Activated CD4-positive, CD25-positive, alpha-beta regulatory T cell treated with anti-CD3 and anti-CD28 coated beads, Interleukin-2, amount 50 U/mL, for 72 hours (primary cell): ENCODE measurements around the gene SLC6A18.

Experiments
- DNase-seq: peaks from one replicate; pipeline ENCODE4 v3.0.0; 2021

SLC6A18 gene

DNA sequence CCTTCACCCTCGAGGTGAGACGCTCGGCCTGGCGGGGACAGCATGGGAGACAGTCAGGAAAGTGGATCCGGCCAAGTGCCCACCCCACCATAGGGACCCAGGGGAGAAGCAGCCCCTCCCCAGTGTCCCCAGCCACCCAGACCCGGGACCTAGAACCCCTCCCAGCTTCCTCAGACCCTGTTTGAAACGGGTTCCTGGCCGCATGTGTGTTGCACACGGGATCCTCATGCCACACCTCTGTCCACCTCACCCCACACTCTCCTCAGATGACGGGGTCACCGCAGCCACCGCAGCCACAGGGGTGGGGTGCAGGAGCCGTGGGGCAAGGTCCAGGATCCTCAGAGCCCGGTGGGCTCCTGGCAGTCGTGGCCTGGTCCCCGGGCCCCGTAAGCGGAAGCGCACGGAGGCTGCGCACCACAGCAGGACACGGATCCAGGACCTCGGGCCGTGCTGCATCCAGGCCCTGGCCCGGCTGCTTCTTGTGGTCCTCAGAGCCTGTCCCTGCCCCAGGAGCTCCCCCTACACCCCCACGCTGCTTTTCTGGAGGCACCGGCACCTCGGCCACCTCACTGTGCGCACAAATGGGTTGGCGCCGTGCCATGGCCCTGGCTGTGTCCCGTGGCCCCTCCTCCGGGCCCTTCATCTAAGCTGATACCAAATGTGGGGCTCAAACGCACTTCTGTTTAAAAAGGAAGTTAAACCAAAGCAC, 54.4 kb downstream of the SLC6A18 start:
- no peak for DNase-seq

DNA sequence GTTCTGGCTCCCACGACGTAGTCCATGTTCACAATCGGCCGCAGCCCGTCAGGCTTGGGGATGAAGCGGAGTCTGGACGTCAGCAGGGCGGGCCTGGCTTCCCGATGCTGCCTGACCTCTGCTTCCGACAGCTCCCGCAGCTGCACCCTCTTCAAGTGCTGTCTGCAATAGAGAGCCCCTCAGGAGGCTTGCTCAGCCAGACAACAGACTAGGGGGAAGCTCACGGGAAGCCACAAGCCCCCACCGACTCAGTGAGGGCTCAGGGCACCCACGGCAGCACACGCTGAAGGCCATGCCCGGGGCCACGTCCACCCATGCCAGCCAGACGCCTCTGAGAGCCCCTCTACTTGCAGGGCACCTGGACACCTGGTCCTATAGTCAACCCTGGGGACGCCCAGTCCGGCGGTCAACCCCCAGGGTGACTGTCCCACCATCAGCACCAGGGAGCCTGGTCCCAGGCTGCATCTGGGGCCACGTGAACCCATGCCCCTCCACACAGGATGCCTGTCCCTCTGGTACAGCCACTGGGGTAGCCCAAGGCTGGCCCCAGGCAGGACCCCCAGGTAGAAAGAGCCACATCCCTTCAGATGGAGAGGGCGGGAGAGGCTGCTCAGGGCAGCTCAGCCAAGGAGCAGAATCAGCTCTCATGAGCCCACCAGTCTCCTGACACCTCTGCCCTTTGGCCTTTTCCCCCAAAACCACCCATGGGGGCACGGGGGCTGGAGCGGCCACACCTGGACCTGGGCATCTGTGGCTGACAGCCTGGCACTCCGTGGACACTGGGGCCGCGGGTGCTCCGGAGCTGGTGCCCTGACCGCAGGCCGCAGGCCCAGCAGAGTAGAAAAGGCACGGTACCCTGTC, 55.2 kb downstream of the SLC6A18 start:
- DNase-seq, result no peak

DNA sequence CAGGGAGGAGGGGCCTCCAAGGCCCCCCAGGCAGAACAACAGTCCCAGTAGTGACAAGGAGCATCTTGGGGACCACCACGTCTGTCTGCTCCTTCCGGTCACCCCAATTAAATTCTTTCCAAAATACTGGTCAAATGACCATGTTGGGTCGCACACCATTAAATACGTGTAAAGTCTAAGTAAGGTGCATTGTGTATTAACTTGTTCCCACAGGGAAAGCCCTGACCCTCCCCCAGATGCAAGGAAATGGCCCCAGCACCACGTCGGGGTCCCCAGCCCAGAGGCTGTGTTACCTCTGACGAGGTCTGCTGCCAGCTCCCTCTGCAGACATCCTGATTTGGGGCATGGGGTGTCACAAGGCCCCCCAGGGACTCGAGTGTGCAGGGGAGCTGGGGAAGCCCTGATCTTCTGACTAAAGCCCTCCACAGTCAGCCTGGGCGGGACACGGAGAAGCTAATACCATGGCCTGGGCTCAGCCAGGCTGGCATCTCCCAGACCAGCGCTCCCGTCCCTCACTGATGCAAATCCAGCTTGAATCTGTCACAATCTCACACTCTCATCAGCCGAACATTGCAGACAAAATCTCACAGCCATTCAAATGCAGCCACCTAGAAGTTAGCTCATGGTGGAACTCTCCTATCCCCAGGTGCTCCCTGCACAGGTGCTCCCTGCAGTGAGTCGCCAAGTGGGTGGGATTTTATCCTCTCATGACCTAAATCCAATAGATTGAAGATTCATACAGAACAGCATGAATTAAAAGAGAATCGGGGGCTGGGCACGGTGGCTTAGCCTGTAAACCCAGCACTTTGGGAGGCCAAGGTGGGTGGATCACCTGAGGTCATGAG, 56.1 kb downstream of the SLC6A18 start:
- no peak for DNase-seq

DNA sequence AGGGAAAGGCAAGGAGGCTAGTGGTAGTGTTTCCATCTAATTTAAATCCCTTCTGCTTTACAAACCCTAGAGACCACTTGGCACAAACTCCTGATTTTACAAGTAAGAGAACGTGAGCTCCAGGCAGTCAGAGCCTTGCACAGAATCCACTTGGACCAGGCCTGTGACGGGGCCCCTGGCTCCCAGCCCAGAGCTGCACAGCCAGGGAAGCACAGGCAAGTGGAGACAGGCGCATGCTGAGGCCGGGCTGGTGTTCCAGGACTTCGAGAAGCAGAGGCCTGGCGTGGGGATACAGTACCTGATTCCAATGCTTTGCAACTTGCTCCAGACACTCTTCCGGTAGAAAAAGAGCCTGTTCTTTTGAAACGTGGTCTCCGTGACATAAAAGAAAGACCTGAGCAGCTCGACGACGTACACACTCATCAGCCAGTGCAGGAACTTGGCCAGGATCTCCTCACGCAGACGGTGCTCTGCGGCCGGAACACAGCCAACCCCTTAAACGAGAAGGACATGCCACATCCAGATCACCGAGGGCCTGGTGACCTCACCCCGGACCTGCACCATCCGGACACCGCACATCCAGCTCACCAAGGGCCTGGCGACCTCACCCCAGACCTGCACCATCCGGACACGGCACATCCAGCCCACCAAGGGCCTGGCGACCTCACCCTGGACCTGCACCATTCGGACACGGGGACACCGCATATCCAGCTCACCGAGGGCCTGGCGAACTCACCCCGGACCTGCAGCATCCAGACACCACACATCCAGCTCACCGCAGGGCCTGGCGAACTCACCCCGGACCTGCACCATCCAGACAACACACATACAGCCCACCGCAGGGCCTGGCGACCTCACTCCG, 57.2 kb downstream of the SLC6A18 start:
- no peak for DNase-seq

DNA sequence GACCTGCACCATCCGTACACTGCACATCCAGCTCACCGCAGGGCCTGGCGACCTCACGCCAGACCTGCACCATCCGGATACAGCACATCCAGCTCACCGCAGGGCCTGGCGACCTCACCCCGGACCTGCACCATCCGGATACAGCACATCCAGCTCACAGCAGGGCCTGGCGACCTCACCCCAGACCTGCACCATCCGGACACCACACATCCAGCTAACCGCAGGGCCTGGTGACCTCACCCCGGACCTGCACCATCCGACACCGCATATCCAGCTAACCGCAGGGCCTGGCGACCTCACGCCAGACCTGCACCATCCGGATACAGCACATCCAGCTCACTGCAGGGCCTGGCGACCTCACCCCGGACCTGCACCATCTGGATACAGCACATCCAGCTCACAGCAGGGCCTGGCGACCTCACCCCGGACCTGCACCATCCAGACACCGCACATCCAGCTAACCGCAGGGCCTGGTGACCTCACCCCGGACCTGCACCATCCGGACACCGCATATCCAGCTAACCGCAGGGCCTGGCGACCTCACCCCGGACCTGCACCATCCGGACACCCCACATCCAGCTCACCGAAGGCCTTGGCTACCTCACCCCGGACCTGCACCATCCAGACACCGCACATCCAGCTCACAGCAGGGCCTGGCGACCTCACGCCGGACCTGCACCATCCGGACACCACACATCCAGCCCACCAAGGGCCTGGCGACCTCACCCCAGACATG, 58.0 kb downstream of the SLC6A18 start:
- peak; percentile 8 for DNase-seq

DNA sequence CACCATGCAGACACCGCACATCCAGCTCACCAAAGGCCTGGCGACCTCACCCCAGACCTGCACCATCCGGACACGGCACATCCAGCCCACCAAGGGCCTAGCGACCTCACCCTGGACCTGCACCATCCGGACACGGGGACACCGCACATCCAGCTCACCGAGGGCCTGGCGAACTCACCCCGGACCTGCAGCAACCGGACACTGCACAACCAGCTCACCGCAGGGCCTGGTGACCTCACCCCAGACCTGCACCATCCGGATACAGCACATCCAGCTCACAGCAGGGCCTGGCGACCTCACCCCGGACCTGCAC, 58.5 kb downstream of the SLC6A18 start:
- peak; percentile 14 for DNase-seq

DNA sequence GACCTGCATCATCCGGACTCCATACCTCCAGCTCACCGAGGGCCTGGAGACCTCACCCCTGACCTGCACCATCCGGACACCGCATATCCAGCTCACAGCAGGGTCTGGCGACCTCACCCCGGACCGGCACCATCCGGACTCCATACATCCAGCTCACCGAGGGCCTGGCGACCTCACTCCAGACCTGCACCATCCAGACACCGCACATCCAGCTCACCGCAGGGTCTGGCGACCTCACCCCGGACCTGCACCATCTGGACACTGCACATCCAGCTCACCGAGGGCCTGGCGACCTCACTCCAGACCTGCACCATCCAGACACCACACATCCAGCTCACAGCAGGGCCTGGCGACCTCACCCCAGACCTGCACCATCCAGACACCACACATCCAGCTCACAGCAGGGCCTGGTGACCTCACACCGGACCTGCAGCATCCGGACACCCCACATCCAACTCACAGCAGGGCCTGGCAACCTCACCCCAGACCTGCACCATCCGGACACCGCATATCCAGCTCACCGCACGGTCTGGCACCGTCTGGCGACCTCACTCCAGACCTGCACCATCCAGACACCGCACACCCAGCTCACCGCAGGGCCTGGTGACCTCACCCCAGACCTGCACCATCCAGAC, 59.3 kb downstream of the SLC6A18 start:
- DNase-seq, result peak; percentile 7

DNA sequence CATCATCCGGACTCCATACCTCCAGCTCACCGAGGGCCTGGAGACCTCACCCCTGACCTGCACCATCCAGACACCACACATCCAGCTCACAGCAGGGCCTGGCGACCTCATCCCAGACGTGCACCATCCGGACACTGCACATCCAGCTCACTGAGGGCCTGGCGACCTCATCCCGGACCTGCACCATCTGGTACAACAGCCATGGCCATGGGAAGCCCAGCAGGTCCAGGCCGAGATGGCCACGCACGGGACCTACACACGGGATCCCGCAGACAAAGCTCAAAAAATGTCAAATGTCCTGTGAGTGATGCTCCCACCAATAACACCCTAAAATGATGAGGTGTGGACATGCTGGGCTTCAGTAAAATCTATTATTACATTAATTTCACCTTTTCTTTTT, 60.0 kb downstream of the SLC6A18 start:
- DNase-seq, result peak; percentile 20

DNA sequence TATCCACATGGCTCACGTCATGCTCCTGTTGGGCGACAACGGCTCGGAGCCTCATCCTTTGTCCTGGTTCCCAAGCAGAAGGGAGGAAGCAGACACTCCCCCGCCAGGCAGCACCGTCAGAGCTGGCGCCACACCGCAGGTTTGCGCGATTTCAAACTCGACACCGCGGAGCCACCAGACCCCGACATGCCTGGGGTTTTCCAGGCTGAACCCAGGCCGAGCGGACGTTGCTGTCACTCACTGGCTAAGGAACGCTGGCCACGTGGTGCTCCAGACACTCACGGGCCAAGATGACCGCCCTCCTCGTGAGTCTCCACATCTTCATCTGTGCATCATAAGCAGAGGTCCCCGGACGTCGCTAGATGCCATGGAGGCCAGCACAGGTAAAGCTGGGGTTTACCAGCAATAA, 60.7 kb downstream of the SLC6A18 start:
- peak; percentile 11 for DNase-seq

DNA sequence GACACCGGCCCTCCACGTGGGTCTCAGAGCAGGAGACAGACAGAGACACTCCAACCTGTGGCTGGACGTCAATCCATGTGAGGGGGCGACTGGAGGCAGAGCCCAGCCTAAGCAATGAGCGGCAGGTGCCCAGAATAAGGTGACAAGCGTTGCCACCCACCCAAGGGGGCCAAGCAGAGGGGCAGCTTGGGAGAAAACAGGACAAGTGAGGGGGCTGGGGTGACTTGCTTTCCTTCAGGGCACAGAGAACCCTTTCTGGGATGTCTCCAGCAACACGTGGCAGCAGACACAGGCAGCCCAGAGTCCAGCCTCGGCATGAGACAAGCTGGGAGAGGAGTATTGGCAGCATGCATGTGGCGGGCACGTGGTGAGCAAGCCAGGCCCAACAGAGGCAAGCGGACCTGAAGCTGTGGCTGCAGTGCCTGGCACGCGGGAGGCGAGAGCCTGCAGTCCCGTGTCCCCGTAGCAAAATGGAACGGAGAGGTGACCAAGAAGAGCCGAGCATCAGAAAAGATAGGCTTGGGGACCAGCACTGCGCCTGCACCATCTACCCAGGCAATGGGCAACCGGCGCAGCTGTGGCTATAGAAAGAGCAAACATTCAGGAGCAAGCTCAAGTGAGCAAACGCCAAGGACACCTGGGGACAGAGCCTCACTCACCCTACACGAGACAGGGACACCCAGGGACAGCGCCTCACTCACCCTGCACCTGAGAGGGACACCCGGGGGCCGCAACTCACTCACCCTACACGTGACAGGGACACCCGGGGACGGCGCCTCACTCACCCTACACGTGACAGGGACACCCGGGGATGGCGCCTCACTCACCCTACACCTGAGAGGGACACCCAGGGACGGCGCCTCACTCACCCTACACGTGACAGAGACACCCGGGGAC, 63.5 kb downstream of the SLC6A18 start:
- peak; percentile 26 for DNase-seq

DNA sequence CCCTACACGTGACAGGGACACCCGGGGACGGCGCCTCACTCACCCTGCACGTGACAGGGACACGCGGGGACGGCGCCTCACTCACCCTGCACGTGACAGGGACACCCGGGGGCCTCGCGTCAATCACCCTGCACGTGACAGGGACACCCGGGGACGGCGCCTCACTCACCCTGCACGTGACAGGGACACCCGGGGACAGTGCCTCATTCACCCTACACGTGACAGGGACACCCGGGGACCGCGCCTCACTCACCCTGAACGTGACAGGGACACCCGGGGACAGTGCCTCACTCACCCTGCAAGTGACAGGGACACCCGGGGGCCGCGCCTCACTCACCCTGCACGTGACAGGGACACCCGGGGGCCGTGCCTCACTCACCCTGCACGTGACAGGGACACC, 64.4 kb downstream of the SLC6A18 start:
- DNase-seq, result peak; percentile 28

DNA sequence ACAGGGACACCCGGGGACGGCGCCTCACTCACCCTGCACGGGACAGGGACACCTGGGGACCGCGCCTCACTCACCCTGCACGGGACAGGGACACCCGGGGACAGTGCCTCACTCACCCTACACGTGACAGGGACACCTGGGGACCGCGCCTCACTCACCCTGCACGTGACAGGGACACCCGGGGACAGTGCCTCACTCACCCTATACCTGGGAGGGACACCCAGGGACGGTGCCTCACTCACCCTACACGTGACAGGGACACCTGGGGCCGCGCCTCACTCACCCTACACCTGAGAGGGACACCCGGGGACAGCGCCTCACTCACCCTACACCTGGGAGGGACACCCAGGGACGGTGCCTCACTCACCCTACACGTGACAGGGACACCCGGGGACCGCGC, 65.8 kb downstream of the SLC6A18 start:
- DNase-seq, result peak; percentile 4

DNA sequence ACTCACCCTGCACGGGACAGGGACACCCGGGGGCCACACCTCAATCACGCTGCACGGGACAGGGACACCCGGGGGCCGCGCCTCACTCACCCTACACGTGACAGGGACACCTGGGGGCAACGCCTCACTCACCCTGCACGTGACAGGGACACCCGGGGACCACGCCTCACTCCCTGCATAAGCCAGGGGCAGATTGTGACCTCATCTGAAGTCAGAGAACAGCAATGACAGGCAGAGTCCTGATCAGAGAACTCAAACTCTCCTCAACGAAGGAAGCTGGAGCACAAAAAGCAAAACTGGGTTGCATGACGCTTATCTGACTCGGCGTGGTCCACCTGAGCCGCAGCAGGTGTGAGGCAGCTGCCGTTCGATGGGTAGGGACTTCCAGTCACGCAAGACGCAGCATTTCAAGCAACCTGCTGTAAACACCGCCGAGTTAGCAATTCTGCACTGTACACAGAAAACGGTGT, 66.5 kb downstream of the SLC6A18 start:
- peak; percentile 15 for DNase-seq

DNA sequence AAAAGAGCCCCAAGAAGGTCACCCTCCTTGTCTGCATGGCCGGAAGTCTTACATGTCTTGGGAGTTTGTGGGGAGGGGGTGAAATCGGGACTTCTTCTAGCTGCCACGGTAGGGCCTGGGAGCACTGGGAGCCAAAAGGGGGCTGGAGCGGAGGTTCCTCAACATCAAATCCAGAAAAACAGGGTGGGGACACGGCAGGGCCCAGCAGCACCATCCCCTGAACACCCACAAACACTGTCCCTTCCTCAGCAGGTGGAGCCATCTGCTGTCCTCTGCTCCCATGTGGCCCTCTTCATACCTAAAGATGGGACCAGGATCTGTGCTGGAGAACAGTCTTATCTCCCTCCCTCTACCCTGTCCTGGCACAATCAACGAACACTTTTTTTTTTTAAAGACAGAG, 67.0 kb downstream of the SLC6A18 start:
- DNase-seq, result peak; percentile 6

DNA sequence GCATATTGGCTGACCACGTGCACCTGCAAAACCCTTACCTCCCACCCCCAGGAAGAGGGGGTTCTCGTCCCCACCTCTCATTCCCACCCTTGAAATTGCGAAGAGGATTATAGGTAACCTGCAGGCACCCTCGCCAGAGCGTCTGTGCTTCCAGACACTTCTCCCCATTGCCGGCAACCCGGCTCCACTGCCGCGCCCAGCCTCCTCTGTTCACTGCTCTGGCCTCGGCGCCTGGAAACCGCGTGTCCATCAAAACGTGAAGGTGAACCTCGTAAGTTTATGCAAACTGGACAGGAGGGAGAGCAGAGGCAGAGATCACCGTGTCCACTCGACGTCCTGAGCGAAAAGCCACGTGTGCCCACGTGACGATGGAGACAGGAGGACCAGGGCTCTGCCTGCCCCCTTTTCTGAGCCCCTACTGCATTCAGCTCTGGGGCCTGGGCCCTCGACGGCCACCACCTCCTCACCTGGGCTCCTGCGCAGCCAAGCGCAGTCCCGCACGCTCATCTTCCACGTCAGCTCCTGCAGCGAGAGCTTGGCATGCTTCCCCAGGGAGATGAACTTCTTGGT, 67.8 kb downstream of the SLC6A18 start:
- DNase-seq, result peak; percentile 24

DNA sequence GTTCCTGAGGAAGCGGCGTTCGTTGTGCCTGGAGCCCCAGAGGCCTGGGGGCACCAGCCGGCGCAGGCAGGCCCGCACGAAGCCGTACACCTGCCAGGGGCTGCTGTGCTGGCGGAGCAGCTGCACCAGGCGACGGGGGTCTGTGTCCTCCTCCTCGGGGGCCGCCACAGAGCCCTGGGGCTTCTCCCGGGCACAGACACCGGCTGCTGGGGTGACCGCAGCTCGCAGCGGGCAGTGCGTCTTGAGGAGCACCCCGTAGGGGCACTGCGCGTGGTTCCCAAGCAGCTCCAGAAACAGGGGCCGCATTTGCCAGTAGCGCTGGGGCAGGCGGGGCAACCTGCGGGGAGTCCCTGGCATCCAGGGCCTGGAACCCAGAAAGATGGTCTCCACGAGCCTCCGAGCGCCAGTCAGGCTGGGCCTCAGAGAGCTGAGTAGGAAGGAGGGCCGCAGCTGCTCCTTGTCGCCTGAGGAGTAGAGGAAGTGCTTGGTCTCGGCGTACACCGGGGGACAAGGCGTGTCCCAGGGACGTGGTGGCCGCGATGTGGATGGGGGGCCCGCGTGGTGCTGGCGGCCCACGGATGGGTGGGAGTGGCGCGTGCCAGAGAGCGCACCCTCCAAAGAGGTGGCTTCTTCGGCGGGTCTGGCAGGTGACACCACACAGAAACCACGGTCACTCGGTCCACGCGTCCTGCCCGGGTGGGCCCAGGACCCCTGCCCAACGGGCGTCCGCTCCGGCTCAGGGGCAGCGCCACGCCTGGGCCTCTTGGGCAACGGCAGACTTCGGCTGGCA, 68.4 kb downstream of the SLC6A18 start:
- DNase-seq, result peak; percentile 30

DNA sequence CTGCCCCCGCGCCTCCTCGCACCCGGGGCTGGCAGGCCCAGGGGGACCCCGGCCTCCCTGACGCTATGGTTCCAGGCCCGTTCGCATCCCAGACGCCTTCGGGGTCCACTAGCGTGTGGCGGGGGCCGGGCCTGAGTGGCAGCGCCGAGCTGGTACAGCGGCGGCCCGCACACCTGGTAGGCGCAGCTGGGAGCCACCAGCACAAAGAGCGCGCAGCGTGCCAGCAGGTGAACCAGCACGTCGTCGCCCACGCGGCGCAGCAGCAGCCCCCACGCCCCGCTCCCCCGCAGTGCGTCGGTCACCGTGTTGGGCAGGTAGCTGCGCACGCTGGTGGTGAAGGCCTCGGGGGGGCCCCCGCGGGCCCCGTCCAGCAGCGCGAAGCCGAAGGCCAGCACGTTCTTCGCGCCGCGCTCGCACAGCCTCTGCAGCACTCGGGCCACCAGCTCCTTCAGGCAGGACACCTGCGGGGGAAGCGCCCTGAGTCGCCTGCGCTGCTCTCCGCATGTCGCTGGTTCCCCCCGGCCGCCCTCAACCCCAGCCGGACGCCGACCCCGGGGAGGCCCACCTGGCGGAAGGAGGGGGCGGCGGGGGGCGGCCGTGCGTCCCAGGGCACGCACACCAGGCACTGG, 69.1 kb downstream of the SLC6A18 start:
- DNase-seq, result peak; percentile 32
